Measurements from ENCODE around the gene CCDC77. TPM values are rescaled to one million over a fixed set of nuclear protein-coding genes. Genes with fewer than 3 reads are reported as not detected.

Gene CCDC77
- polyA plus RNA-seq, 1 donor from 2014 or later, result 7.4 TPM

DNA sequence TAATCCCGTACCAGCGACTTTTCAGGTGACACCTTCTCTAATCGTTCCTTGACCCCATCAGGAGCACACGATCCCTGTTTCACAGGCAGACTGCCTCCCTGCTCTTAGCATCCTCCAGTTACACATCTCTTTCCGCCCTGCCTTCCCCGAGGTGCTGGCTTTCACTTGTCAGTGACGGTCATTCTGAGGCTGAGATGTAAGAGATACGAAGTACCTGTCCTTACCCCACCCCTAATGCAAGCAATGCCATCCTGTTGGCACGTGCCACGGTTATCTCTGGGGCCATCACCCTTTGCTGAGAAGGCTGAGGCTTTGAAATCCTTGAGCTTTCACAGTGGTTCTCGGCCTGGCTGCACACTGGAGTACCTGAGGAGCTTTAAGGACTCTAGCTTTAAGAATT lies 82.7 kb downstream of the CCDC77 start:
- H3K27ac Mint-ChIP-seq, result no peak overlapping the region
- H3K4me3 Mint-ChIP-seq, result no peak overlapping the region
- H3K9me3 Mint-ChIP-seq, result peaks cover 0 to 15% (median 4%) of the 10 kb centered on the region in 3 donors
- no peaks in the 10 kb centered on the region for H3K36me3 Mint-ChIP-seq
- H3K27me3 Mint-ChIP-seq, result peaks cover 33% of the 10 kb centered on the region
- H3K4me1 Mint-ChIP-seq, result no peaks in the 10 kb centered on the region

DNA sequence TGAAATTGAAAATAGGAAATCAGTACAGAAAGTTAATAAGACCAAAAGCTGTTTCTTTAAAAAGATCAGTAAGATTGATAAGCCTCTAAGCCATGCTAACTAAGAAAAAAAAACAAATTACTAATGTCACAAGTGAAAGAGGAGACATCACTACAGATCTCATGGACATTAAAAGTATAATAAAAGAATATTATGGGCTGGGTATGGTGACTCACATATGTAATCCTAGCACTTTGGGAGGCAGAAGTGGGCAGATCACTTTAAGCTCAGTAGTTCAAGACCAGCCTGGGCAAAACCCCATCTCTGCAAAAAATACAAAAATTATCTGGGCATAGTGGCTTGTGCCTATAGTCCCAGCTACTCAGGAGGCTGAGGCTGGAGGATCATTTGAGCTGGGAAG lies 88.8 kb downstream of the CCDC77 start:
- no peaks in the 10 kb centered on the region for H3K4me1 Mint-ChIP-seq
- H3K36me3 Mint-ChIP-seq, result no peaks in the 10 kb centered on the region
- H3K27me3 Mint-ChIP-seq, result peaks cover 11% of the 10 kb centered on the region
- H3K27ac Mint-ChIP-seq, result no peak overlapping the region
- H3K9me3 Mint-ChIP-seq, result peaks cover 4 to 30% (median 19%) of the 10 kb centered on the region in 3 donors
- peak overlapping the region in 1 of 4 donors; percentile 19 for H3K4me3 Mint-ChIP-seq

Other genes starting within 250 kb of the CCDC77 start
- gene SLC6A12, start 187.5 kb upstream of the CCDC77 start, polyA plus RNA-seq, result not detected
- gene SLC6A13, start 138.8 kb upstream of the CCDC77 start, polyA plus RNA-seq, result not detected
- gene KDM5A, start 12.3 kb upstream of the CCDC77 start, polyA plus RNA-seq, result 63.7 TPM
- 0.89 TPM for gene B4GALNT3, start 58.3 kb downstream of the CCDC77 start, polyA plus RNA-seq